Tibial artery (tissue), 4 donors: ENCODE results near the gene ATG4B.

Source experiments
- DNase-seq, 2 donors: peaks; one replicate each; pipeline ENCODE4 v3.0.0-alpha.2; 2019
- H3K27ac ChIP-seq, 2 donors: fragments of 200-600 bp; sonication (generic) in 1 of 2; 1 replicate in 1 of 2; 2 replicates in 1 of 2; pipeline ENCODE4 v1.5.1; 2018 to 2019; ENCODE audit warnings: mild to moderate bottlenecking in 1 of 2
- H3K27me3 ChIP-seq, 2 donors: fragments of 200-600 bp; sonication (generic) in 1 of 2; one replicate each; pipeline versions ENCODE4 v1.5.1 to v1.6.0; 2016 to 2019
- H3K36me3 ChIP-seq, 3 donors: fragments of 200-600 bp; sonication (generic) in 2 of 3; one replicate each; pipeline ENCODE4 v1.5.1; 2016 to 2019; ENCODE audit warnings: mild to moderate bottlenecking in 2 of 3
- H3K4me1 ChIP-seq, 4 donors: fragments of 200-600 bp; sonication (generic) in 2 of 4; 1 replicate in 3 of 4; 2 replicates in 1 of 4; pipeline ENCODE4 v1.5.1; 2016 to 2019
- H3K4me3 ChIP-seq, 2 donors: fragments of 200-600 bp; sonication (generic) in 1 of 2; 1 replicate in 1 of 2; 2 replicates in 1 of 2; pipeline ENCODE4 v1.5.1; 2018 to 2019; ENCODE audit warnings: mild to moderate bottlenecking in 2 of 2
- H3K9me3 ChIP-seq, 3 donors: fragments of 200-600 bp; sonication (generic) in 1 of 3; one replicate each; pipeline ENCODE4 v1.5.1; 2016 to 2019
- CTCF ChIP-seq, 2 experiments: fragments of 200-600 bp in 1 of 2; fragments of 450-650 bp in 1 of 2; IDR thresholded peaks; one replicate each; pipeline ENCODE4 v1.5.1; 2017 to 2019; ENCODE audit warnings: antibody characterized with exemption in 2 of 2, mild to moderate bottlenecking in 1 of 2, moderate library complexity in 1 of 2
- intact Hi-C: fragments of 100-400 bp; cut with DNase I; formaldehyde crosslinking; loops from one replicate; pipeline ENCODE4 v1.15.0; 2023; ENCODE audit warnings: low total_unique reads

The ATG4B gene

DNA sequence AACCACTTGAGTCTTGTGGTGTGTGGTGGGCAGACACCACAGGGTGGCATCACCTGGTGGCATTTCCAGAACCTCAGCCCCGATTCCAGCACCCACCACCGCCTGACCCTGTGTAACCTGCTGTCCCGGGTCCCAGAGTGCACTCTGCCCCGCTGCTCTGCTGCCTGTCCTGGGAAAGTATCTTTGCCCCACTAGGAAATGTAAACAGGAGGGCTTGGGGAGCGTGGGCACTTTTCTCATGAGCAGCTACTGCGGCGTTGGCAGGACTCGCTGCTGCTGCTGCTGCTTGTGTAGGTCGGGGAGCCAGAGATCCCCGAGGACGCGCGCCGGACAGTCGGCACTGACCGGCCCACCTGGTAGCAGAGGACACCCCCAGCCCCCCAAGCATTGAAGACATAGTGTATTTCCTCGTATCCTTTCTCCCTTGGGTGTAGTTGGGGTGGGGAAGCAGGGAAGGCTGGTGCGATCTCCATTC lies 35.7 kb downstream of the ATG4B start:
- Histone ChIP-seq H3K36me3 (peaks cover 41 to 90% (median 65%) of the 10 kb centered on the region in 3 donors), H3K9me3 (no peaks in the 10 kb centered on the region), H3K4me1 (no peaks in the 10 kb centered on the region), H3K27ac (no peak overlapping the region), H3K27me3 (no peaks in the 10 kb centered on the region), H3K4me3 (no peak overlapping the region)
- DNase-seq: no peak
- no peak for TF ChIP-seq CTCF (IDR thresholded peaks at IDR 0.05)
- intact Hi-C loops: no loop called here

DNA sequence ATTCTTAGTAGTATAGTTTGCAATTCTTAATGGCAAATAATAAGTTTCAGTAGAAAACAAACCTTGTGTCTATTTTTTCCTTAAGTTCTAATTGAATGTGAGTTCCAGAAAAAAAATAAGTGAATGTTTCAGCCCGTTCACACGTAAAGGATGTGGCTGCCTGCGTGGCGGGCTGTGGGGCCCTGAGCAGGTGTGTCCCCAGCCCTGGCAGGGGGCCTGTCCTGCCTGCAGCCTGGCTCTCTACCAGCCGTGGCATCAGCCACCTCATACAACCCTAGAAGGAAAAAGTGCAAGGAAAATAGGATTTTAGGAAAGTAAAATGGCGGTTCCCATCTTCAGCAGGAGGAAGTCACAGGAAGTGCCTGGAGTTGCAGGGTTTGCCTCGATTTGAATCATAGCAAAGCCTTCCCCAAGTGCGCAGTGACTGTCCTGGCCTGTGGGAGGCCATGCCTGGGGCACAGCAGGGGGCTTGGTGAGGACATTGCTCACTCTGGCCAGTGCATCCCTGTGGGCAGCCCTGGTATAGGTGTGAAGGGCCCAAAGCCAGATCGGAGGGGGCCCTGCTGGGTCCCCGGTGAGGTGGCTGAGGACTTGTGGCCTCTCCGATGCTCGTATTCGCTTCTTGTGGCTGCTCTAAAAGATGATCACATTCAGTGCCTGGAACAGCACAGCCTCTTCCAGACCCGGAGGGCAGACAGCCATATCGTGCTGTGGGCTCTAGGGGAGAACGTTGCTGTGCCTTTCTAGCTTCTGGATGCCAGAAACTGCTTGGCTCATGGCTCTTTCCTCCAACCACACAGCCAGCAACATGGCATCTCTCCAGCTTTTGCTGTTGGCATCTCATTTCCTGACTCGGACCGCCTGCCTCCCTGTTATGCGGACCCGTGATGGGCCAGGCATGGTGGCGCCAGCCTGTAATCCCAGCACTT lies 36.6 kb downstream of the ATG4B start:
- Histone ChIP-seq H3K9me3 (no peaks in the 10 kb centered on the region), H3K27me3 (no peaks in the 10 kb centered on the region), H3K27ac (no peak overlapping the region), H3K4me3 (no peak overlapping the region), H3K4me1 (no peaks in the 10 kb centered on the region), H3K36me3 (peaks cover 38 to 89% (median 65%) of the 10 kb centered on the region in 3 donors)
- no peak for DNase-seq
- intact Hi-C loops: no loop called here
- TF ChIP-seq CTCF (IDR thresholded peaks at IDR 0.05): no peak

DNA sequence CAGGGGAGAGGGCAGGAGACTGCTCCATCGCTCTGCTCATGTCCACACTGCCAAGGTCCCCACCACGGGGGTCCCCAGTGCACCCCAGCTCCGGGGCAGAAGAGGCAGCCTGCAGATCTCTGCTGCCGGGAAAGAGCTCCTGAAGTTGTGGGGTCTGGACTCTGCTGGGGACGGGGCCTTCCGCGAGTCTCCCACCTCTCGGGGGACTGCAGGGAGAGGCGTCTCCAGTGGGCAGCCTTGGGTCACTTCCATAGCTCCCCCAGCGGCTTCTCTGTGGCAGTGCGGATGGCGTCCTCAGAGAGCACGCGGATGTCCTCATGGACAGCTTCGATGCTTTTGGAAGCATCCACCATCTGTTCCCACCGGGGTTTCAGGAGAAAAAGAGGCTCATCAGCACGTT lies 38.4 kb downstream of the ATG4B start:
- intact Hi-C loops: no loop called here
- TF ChIP-seq CTCF (IDR thresholded peaks at IDR 0.05): no peak
- Histone ChIP-seq H3K36me3 (peaks cover 24 to 83% (median 63%) of the 10 kb centered on the region in 3 donors), H3K27me3 (no peaks in the 10 kb centered on the region), H3K4me1 (no peaks in the 10 kb centered on the region), H3K27ac (no peak overlapping the region), H3K4me3 (no peak overlapping the region), H3K9me3 (no peaks in the 10 kb centered on the region)
- no peak for DNase-seq

DNA sequence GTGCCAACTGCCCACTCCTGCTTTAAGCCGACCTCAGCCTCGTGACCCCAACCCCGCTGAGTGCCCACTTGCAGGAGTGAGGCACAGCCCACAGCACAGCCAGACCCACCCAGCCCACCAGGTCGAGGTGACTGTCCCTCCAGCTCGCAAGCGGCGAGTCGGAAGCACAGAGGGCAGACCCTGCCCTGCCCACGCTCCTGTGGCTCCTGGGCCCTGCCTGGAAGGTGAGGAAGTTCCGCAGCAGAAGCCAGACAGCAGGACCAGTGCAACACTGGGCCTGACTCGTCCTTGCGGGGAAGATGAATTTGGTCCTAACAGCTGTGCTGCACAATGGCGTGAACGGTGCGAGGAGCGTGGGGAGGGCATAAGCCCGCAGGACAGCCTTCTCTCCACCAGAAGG lies 39.2 kb downstream of the ATG4B start:
- Histone ChIP-seq H3K27ac (no peak overlapping the region), H3K4me1 (no peaks in the 10 kb centered on the region), H3K4me3 (no peak overlapping the region), H3K36me3 (peaks cover 17 to 80% (median 55%) of the 10 kb centered on the region in 3 donors), H3K9me3 (no peaks in the 10 kb centered on the region), H3K27me3 (no peaks in the 10 kb centered on the region)
- TF ChIP-seq CTCF (IDR thresholded peaks at IDR 0.05): no peak
- DNase-seq: no peak
- intact Hi-C loops: no loop called here

GRCh38 chr2:241677392-241677791 lies 39.9 kb downstream of the ATG4B start:
- no peak for TF ChIP-seq CTCF (IDR thresholded peaks at IDR 0.05)
- Histone ChIP-seq H3K27me3 (no peaks in the 10 kb centered on the region), H3K36me3 (peaks cover 10 to 77% (median 48%) of the 10 kb centered on the region in 3 donors), H3K4me1 (no peaks in the 10 kb centered on the region), H3K4me3 (no peak overlapping the region), H3K9me3 (no peaks in the 10 kb centered on the region), H3K27ac (no peak overlapping the region)
- DNase-seq: no peak
- intact Hi-C loops: no loop called here
